Subcutaneous adipose tissue (tissue), 4 donors: ENCODE measurements around the gene OST4. TPM values are rescaled to one million over a fixed set of nuclear protein-coding genes. Genes with fewer than 3 reads are reported as not detected.

ENCODE experiments used
- CTCF ChIP-seq: fragments of 450-650 bp; IDR thresholded peaks from one replicate; pipeline ENCODE4 v1.5.1; 2016; ENCODE audit warnings: low read depth, mild to moderate bottlenecking, control low read depth, antibody characterized with exemption, moderate library complexity
- total RNA-seq, 4 donors: library from RNA; depleted of rRNA; stranded (reverse); fragments of >200 nt; gene quantifications; one replicate each; pipeline ENCODE4 v1.1.0, GENCODE V29; 2016

OST4 gene
- total RNA-seq, 4 donors from 2014 or later: 207 to 425 (median 263) TPM

GRCh38 chr2:27059141-27059820 lies 12.2 kb downstream of the OST4 start:
- no peak for TF ChIP-seq CTCF

- TF ChIP-seq CTCF: no peak
These were observed 13.2 kb downstream of the OST4 start for GRCh38 chr2:27058210-27058609.

- TF ChIP-seq CTCF: no peak
These were observed 14.3 kb downstream of the OST4 start for GRCh38 chr2:27057184-27057583.

- no peak for TF ChIP-seq CTCF
These were observed 16.7 kb downstream of the OST4 start for GRCh38 chr2:27054721-27055120.

GRCh38 chr2:27053776-27054175 lies 17.7 kb downstream of the OST4 start:
- no peak for TF ChIP-seq CTCF

- no peak for TF ChIP-seq CTCF
These were observed 18.1 kb downstream of the OST4 start for GRCh38 chr2:27053321-27053720.

GRCh38 chr2:27051902-27052645 lies 19.4 kb downstream of the OST4 start:
- TF ChIP-seq CTCF: no peak
